Muscle layer of colon (tissue), 2 donors: ENCODE data around the gene GYS2.
"Not testable (repeated sequence)": the region's sequence is repeated elsewhere in the genome, so short reads cannot be mapped to it uniquely, and the experiment has no call there.

Source experiments
- H3K27ac ChIP-seq: one replicate; pipeline ENCODE4 v1.7.0; 2013; ENCODE audit warnings: low read depth, mild to moderate bottlenecking, low read length, moderate library complexity
- H3K27me3 ChIP-seq, 2 donors: one replicate each; pipeline ENCODE4 v1.7.0; 2013; ENCODE audit warnings: low read length in 2 of 2, mild to moderate bottlenecking in 2 of 2; ENCODE audit not compliant: insufficient read depth in 2 of 2, control insufficient read depth in 1 of 2
- H3K36me3 ChIP-seq: one replicate; pipeline ENCODE4 v1.7.0; 2013; ENCODE audit warnings: mild to moderate bottlenecking, low read length; ENCODE audit not compliant: insufficient read depth
- H3K4me1 ChIP-seq: one replicate; pipeline ENCODE4 v1.7.0; 2013; ENCODE audit warnings: mild to moderate bottlenecking, low read length; ENCODE audit not compliant: insufficient read depth
- H3K4me3 ChIP-seq, 2 donors: one replicate each; pipeline ENCODE4 v1.7.0; 2013; ENCODE audit warnings: low read length in 2 of 2, low read depth in 1 of 2, mild to moderate bottlenecking in 1 of 2, moderate library complexity in 1 of 2
- H3K9ac ChIP-seq: one replicate; pipeline ENCODE4 v1.7.0; 2013; ENCODE audit warnings: low read length
- H3K9me3 ChIP-seq: one replicate; pipeline ENCODE4 v1.7.0; 2013; ENCODE audit warnings: mild to moderate bottlenecking, low read length
- donor health status: abdominal sarcoma.
- donor health status: Adenocarcinoma of cecum.

The GYS2 gene

DNA sequence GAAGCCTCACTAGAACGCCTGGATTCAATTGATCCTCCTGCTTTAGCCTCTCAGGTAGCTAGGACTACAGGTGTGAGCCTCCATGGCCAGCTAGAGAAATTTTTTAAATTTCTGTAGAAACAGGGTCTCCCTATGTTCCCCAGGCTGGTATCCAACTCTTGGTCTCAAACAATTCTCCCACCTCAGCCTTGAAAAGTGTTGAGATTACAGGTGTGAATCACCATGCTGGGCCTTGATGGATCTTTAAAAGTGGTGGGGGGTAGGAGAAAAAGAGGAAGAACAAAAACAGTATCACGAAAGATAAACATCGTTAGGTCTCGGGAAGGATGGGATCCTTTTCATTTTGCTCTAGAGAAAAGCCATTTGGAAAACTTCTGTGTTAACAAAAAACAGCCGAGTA is 4.5 kb downstream of the GYS2 start:
- Histone ChIP-seq H3K27ac (no peak overlapping the region), H3K4me1 (no peaks in the 10 kb centered on the region), H3K27me3 (no peaks in the 10 kb centered on the region), H3K4me3 (no peak overlapping the region), H3K36me3 (no peaks in the 10 kb centered on the region), H3K9me3 (no peaks in the 10 kb centered on the region), H3K9ac (no peak overlapping the region)

DNA sequence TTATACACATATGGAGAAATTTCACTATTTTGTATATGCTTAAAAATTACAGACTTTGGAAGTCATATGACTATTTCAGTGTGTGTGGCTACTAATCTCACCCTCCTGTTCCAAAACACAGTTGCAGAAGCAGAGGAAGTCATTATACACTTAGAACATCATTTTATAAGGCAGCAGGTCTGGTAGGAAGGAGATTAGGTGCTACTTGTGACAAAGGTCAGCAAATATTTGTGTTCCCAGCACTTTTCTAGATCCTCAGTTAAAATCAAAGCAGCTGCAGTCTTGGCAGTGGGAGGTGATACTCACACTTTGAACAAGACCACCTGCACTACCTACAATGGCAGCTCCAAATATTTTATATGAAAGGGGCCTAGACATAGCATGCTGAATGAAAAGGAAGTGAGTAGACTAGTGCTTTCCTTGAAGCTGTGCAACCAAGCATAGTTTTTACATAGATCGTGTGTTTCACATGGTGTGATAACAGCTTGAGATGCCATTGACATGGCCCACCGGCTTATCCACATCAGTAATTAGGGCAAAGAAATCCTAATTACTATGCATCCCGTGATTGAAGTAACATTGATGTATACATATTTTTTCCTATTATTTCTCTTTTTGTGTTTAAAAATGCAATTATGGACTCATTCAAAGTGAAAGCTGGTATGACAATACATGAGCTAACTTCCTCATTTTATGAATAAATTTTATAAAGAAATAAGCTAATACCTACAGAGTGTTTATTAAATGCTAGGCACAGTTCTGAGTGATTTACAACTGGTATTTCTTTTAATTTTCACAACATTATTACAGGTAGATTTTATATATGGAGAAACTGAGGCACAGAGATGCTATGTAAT is 5.3 kb downstream of the GYS2 start:
- no peak overlapping the region for H3K27ac ChIP-seq
- no peaks in the 10 kb centered on the region for H3K4me1 ChIP-seq
- H3K4me3 ChIP-seq, result no peak overlapping the region
- H3K9ac ChIP-seq, result no peak overlapping the region
- H3K9me3 ChIP-seq, result no peaks in the 10 kb centered on the region
- no peaks in the 10 kb centered on the region for H3K27me3 ChIP-seq
- no peaks in the 10 kb centered on the region for H3K36me3 ChIP-seq

DNA sequence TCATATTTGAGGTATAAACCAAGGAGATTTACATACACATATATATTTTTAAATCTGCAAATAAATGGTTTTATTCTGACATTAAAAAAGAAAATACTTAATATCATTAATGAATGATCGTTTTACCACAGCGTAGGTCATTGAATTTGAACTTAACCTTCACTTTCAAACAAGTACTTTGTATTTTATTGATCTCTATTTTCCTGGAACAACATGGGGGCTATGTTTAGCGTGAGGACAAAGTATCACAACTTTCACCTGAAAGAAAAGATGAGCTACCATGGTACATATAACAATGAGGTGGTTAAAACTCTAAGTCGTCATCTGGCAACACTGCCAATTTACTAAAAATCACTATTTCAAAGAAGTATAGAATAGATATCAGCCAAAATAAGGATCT is 6.0 kb downstream of the GYS2 start:
- no peaks in the 10 kb centered on the region for H3K36me3 ChIP-seq

DNA sequence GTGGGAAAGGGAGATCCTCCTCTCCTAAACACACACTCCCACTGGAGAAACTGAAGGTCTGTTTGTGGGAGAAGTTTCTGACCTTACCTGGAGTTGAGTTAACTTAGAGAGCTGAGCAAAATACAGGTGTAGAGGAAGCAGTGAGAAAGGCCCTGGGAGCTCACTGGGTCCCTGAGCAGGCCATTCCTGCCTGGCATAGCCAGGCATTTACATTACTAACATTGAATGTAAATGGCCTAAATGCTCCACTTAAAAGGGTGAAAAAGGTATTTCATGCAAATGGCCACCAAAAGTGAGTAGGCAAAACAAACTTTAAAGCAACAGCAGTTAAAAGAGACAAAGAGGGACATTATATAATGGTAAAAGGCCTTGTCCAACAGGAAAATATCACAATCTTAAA is 9.3 kb downstream of the GYS2 start:
- H3K9ac ChIP-seq, H3K27me3 ChIP-seq, H3K36me3 ChIP-seq, H3K4me3 ChIP-seq, H3K27ac ChIP-seq, H3K9me3 ChIP-seq, H3K4me1 ChIP-seq: not testable (repeated sequence)

More for the DNA sequence above, 6.0 kb downstream of the GYS2 start:
- no peak overlapping the region for H3K4me3 ChIP-seq
- no peaks in the 10 kb centered on the region for H3K27me3 ChIP-seq
- no peaks in the 10 kb centered on the region for H3K9me3 ChIP-seq
- no peak overlapping the region for H3K9ac ChIP-seq
- H3K4me1 ChIP-seq, result no peaks in the 10 kb centered on the region
- no peak overlapping the region for H3K27ac ChIP-seq

DNA sequence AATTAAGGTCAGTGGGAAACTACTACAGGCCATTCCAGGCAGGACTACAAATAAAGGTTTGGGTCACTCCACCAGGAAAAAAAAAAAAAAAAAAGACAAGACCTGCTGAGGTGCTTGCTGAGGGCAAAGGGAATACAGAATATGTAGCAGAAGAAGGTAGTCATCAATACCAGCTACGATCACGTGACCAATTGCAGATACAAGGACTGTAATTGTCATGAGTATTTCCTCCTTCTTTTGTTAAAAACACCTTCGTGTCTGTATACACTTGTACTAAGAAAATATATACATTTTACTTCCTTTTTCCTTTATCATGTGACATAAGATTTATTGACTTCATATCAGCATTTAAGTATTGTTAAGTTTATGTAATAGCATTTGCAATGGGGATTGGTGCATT is 19.2 kb downstream of the GYS2 start:
- no peaks in the 10 kb centered on the region for H3K9me3 ChIP-seq
- no peaks in the 10 kb centered on the region for H3K4me1 ChIP-seq
- no peak overlapping the region for H3K27ac ChIP-seq
- H3K9ac ChIP-seq, result no peak overlapping the region
- H3K36me3 ChIP-seq, result no peaks in the 10 kb centered on the region
- H3K4me3 ChIP-seq, result no peak overlapping the region
- no peaks in the 10 kb centered on the region for H3K27me3 ChIP-seq

DNA sequence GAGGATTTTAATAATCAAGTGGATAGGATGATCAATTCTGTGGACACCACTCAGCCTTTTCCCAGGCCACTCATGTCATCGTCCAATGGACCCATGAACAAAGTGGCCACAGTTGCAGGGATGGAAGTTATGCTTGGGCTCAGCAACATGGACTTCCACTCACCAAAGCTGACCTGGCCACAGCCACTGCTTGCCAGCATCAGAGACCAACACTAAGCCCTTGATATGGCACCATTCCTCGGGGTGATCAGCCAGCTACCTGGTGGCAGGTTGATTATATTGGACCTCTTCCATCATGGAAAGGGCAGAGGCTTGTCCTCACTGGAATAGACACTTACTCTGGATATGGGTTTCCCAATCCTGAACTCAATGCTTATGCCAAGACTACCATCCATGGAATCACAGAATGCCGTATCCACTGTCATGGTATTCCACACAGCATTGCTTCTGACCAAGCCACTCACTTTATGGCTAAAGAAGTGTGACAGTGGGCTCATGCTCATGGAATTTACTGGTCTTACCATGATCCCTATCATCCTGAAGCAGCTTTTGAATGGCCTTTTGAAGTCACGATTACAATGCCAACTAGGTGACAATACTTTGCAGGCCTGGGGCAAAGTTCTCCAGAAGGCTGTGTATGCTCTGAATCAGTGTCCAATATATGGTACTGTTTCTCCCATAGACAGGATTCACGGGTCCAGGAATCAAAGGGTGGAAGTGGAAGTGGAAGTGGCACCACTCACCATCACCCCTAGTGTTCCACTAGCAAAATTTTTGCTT is 20.1 kb downstream of the GYS2 start:
- H3K36me3 ChIP-seq, H3K4me1 ChIP-seq, H3K27me3 ChIP-seq, H3K9ac ChIP-seq, H3K9me3 ChIP-seq, H3K27ac ChIP-seq, H3K4me3 ChIP-seq: not testable (repeated sequence)

DNA sequence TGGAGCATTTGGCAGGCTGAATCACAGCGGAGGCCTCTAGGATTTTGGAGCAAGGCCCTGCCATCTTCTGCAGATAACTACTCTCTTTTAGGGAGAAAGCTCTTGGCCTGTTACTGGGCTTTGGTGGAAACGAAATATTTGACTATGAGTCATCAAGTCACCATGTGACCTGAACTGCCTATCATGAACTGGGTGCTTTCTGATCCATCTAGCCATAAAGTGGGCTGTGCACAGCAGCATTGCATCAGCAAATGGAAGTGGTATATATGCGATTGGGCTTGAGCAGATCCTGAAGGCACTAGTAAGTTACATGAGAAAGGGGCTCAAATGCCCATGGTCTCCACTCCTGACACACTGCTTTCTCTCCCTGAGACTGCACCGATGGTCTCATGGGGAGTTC is 21.1 kb downstream of the GYS2 start:
- no peak overlapping the region for H3K4me3 ChIP-seq
- H3K27me3 ChIP-seq, result no peaks in the 10 kb centered on the region
- H3K27ac ChIP-seq, result no peak overlapping the region
- H3K9me3 ChIP-seq, result no peaks in the 10 kb centered on the region
- no peaks in the 10 kb centered on the region for H3K36me3 ChIP-seq
- H3K9ac ChIP-seq, result no peak overlapping the region
- no peaks in the 10 kb centered on the region for H3K4me1 ChIP-seq

DNA sequence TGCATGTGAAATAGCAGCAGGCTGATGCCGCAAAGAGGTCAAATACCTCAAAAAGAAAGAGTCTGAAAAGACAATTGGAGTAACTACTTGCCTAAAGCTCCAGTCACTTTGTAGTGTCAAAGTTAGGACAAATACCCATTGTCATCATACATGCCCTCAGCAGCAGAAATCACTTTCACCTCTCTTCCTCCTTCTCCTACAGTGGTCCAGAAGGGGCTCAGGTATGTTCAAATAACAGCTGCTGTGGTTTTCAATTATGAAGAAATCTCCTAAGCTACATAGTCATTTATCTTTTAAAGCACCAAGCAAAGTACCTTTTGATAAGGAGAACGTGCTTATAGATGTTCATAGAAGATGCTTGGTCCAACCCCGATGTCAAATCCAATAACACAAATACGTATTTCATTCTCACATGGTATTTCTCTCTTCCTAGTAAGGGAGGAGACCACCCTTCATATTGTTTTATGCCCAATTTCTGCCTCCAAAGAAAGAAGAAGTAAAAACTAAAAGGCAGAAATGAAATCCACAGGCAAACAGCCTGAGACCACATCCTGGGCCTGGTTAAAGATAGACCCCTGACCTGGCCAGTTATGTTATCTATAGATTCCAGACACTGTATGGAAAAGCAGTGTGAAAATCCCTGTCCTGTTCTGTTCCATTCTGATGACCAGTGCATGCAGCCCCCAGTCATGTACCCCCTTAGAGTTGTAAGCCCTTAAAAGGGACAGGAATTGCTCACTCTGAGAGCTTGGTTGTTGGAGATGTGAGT is 23.7 kb downstream of the GYS2 start:
- Histone ChIP-seq H3K4me3 (no peak overlapping the region), H3K4me1 (no peaks in the 10 kb centered on the region), H3K36me3 (no peaks in the 10 kb centered on the region), H3K27ac (no peak overlapping the region), H3K9ac (no peak overlapping the region), H3K27me3 (no peaks in the 10 kb centered on the region), H3K9me3 (no peaks in the 10 kb centered on the region)

DNA sequence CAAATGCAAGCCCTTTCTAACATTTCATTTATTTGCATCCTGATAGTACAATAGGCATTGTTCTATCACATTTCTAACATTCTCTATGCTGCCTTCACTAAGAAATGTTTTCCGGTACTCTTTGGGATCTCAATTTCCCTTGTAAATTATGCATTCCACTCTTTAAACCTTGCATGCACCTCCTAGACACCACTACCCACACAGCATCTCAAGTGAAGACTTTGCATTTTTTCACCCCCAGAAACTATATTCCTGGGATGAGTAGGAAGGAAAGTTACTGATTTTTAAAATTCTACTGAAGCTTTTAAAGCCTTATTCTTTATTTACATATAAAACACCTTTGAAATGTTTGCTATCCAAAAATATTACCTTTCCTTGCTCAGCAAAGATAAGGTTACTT is 27.1 kb downstream of the GYS2 start:
- Histone ChIP-seq H3K27ac (no peak overlapping the region), H3K9me3 (no peaks in the 10 kb centered on the region), H3K27me3 (no peaks in the 10 kb centered on the region), H3K4me1 (no peaks in the 10 kb centered on the region), H3K9ac (no peak overlapping the region), H3K36me3 (no peaks in the 10 kb centered on the region), H3K4me3 (no peak overlapping the region)

DNA sequence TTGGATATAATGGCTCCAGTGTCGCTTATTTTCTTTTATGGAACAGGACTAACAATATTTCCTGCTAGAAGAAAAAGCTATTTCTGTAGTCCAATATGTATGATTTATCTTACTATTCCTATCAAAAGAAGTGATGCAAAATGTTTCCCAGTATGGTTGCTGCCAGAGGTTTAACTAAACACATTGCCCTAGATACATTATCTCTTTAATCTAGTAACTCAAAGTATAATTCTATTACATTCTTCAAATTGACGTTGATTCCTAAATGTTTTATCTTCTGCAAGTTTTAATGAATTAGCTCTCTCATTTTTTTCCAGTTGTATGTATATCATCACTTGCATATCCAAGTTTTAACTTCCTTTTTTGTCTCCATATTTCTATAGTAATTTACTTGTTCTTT is 28.2 kb downstream of the GYS2 start:
- H3K4me3 ChIP-seq, result no peak overlapping the region
- H3K9ac ChIP-seq, result no peak overlapping the region
- H3K4me1 ChIP-seq, result no peaks in the 10 kb centered on the region
- no peaks in the 10 kb centered on the region for H3K27me3 ChIP-seq
- no peaks in the 10 kb centered on the region for H3K9me3 ChIP-seq
- H3K36me3 ChIP-seq, result no peaks in the 10 kb centered on the region
- no peak overlapping the region for H3K27ac ChIP-seq

DNA sequence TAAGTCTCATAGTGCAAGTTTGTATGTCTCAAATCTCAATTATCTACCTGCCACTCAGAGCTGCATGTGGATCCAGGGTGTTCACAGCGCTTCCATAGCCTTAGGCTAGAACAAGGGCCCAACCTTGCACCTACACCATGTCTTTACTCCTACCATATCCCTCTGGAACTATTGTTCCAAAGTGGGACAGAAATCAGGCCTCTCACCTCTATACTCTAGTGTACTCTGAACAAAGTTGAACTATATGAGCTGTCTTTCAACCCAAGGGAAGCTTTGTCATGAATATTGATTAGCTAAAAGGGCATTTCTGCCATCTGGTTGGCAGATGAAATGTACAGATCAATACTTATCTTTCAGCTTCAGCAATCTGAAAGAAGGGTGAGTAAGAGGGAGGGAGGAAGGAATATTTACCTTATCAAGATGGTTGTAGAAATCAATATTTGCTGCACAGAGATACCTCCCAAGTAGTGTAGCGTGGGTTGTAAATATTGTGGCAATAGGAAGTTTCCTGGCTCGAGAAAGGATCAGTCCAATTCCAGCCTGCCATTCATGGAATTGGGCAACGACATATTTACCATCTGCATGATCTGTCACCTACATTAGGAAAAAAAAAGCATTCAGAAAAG is 30.8 kb downstream of the GYS2 start:
- Histone ChIP-seq H3K27ac (no peak overlapping the region), H3K9ac (no peak overlapping the region), H3K27me3 (no peaks in the 10 kb centered on the region), H3K4me3 (no peak overlapping the region), H3K4me1 (no peaks in the 10 kb centered on the region), H3K36me3 (no peaks in the 10 kb centered on the region), H3K9me3 (no peaks in the 10 kb centered on the region)
